ENCODE results near the gene PCDHA4. TPM values are rescaled to one million over a fixed set of nuclear protein-coding genes. Genes with fewer than 3 reads are reported as not detected.
"Not testable (repeated sequence)": the region's sequence is repeated elsewhere in the genome, so short reads cannot be mapped to it uniquely, and the experiment has no call there.

Gene PCDHA4
- total RNA-seq = 0.10 TPM
- long read RNA-seq = 0 reads

- intact Hi-C loops (cut with micrococcal nuclease) = no loop called here
- DNase-seq = peak; percentile 37
- peak; percentile 42 for ATAC-seq
These were observed at the start of gene PCDHA4 for GRCh38 chr5:140806834-140807775. TSS of gene PCDHA4 (plus strand) at chr5:140807068.

DNA sequence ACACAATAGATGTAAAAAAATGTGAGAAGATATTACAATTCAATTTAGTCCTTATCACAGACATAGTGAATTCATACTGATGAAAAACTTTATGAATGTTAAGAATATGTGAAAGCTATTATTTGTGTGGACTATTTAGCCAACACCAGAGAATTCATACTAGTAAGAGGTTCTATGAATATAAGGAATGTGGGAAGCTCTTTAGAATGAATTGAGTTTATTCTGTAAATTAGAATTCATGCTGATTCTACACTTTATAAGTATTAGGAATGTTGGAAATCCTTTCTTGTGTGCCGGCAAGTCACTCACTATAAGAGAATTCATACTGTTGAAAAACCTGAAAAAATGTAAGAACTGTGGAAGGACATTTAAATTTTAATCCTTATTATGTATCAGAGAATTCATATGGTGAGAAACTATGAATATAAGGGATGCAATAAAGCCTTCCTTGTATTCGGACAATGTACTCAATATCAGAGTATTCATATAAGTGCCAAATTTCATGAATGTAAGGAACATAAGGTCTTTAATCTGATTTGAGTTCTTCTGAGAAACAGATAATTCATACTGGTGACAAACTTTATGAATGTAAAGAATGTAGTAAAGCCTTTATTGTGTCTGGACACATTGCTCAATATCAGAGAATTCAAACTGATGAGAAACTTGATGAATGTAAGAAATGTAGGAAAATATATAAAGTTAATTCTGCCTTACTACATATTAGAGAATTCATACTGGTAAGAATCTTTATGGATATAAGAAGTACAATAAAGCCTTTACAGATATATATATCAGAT, 42.5 kb upstream of the PCDHA4 start:
- ATAC-seq (no peak), DNase-seq (no peak)
- intact Hi-C loops (cut with micrococcal nuclease) = no loop called here

DNA sequence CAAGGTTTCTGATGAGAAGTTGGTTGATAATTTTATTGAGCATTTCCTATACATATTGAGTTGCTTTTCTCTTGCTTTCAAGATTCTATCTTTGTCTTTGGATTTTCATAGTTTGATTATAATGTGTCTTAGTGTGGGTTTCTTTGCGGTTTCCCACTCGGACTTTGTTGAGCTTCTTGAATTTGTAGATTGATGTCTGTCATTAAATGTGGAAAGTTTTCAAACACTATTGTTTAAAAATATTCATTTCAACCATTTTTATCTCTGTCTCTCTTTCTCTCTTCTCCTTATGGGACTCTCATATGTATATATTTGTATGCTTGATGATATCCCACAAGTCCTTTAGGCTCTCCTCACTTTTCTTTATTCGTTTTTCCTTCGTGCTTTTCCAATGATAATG, 39.4 kb upstream of the PCDHA4 start:
- DNase-seq = no peak
- intact Hi-C loops (cut with micrococcal nuclease) = no loop called here
- no peak for ATAC-seq

DNA sequence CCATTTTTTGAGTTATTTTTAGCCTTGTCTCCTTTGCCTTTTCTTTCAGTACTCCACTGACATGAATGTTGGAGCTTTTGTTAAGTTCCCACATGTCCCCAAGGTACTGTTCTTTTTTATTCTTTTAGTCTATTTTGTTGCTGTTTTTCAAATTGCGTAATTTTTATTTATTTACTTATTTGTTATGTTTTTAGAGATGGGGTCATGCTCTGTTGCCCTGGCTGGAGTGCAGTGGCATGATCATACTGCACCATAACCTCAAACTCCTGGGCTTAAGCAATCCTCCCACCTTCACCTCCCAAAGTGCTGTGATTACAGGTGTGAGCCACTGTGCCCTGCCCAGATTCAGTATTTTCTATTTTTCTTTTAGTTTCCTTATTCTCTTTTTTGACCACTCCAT, 26.4 kb upstream of the PCDHA4 start:
- intact Hi-C loops (cut with micrococcal nuclease) = no loop called here
- DNase-seq (no peak), ATAC-seq (no peak)

DNA sequence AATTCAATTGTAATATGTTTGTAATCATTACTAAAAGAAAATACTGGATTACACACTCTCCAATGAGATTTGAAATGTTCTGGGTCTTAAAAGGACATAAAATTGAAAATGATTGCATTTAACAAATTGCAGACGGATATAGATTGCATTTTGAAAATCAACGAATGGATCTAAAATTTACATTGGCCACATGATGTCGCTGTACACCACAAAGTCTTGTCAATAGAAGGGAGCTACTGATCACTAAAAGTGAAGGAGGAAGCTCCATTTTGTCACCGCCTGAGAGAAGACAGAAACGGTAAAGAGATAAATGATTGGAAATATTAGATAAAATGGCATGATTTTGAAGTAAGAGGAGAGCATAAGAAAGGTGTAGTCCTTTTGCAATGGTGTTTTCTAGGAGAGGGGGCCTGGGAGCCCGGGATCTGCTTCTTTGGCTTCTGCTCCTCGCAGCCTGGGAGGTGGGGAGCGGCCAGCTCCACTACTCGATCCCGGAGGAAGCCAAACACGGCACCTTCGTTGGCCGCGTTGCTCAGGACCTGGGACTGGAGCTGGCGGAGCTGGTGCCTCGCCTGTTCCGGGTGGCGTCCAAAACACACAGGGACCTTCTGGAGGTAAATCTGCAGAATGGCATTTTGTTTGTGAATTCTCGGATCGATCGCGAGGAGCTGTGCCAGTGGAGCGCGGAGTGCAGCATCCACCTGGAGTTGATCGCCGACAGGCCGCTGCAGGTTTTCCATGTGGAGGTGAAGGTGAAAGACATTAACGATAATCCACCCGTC, 20.8 kb upstream of the PCDHA4 start, which contains the start of gene PCDHA1:
Gene PCDHA1 (plus strand): TSS at position 236 of the 782 bp plus-strand sequence.
- ATAC-seq (no peak), DNase-seq (no peak)
- intact Hi-C loops (cut with micrococcal nuclease) = no loop called here

- intact Hi-C loops (cut with micrococcal nuclease); DNase-seq; ATAC-seq: not testable (repeated sequence)
These were observed 19.4 kb upstream of the PCDHA4 start for GRCh38 chr5:140787422-140787821.

- intact Hi-C loops (cut with micrococcal nuclease); ATAC-seq; DNase-seq: not testable (repeated sequence)
These were observed 18.9 kb upstream of the PCDHA4 start for GRCh38 chr5:140787849-140788504.

DNA sequence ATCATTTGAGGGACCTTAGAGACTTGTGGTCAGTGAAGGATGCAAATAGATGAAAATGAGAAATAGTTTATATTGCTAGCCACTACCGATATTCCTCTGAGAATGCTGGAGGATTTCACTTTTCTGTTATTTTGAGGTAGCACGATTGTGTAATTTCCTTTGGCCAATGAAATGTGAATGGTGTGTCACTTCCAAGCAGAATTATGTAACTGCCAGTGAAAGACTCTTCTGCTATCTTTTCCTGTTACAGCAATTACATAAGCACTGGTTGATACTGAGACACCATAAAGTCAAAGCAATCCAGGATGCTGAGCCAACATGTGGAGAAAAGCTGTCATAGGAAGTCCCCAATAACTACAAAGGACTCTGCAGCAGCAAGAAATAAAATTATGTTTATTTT, 15.8 kb upstream of the PCDHA4 start:
- intact Hi-C loops (cut with micrococcal nuclease) = no loop called here
- no peak for DNase-seq
- ATAC-seq = no peak

DNA sequence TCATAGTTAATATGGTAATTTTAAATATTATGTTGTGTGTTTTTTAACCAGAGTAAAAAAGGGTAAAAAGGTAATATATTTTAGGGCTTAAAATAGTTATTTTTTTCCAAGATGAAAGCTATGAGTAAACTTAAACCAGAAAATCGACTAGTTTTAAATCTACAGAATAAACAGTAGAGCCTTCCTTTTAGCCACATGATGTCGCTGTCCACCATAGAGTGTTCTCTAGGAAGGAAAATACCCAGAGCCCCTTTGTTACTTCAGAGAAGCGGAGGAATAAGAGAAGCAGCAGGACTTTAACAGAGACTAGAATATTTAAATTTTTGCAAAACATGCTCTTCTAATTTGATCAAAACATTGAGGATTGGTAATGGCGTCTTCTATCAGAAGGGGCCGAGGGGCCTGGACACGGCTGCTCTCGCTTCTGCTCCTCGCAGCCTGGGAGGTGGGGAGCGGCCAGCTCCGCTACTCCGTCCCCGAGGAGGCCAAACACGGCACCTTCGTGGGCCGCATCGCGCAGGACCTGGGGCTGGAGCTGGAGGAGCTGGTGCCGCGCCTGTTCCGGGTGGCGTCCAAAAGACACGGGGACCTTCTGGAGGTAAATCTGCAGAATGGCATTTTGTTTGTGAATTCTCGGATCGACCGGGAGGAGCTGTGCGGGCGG, 12.1 kb upstream of the PCDHA4 start, which contains the start of gene PCDHA2:
Gene PCDHA2 (plus strand): TSS at position 258 of the 664 bp plus-strand sequence.
- no peak for DNase-seq
- intact Hi-C loops (cut with micrococcal nuclease) = no loop called here

GRCh38 chr5:140795259-140795641, 11.6 kb upstream of the PCDHA4 start:
- intact Hi-C loops (cut with micrococcal nuclease) = no loop called here
- DNase-seq (no peak), ATAC-seq (no peak)

More for the DNA sequence above, 12.1 kb upstream of the PCDHA4 start, which contains the start of gene PCDHA2:
- no peak for ATAC-seq

DNA sequence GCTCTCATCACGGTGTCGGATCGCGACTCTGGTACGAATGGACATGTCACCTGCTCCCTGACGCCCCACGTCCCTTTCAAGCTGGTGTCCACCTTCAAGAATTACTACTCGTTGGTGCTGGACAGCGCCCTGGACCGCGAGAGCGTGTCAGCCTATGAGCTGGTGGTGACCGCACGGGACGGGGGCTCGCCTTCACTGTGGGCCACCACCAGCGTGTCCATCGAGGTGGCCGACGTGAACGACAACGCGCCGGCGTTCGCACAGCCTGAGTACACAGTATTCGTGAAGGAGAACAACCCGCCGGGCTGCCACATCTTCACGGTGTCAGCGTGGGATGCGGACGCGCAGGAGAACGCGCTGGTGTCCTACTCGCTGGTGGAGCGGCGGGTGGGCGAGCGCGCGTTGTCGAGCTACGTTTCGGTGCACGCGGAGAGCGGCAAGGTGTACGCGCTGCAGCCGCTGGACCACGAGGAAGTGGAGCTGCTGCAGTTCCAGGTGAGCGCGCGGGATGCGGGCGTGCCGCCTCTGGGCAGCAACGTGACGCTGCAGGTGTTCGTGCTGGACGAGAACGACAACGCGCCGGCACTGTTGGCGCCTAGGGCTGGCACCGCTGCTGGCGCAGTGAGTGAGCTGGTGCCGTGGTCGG, 10.7 kb upstream of the PCDHA4 start:
- ATAC-seq; DNase-seq; intact Hi-C loops (cut with micrococcal nuclease): not testable (repeated sequence)

GRCh38 chr5:140796718-140797095, 10.2 kb upstream of the PCDHA4 start:
- ATAC-seq (no peak), DNase-seq (no peak)
- intact Hi-C loops (cut with micrococcal nuclease) = no loop called here

- no peak for DNase-seq
These were observed 5.9 kb upstream of the PCDHA4 start, which contains the start of gene PCDHA3 for GRCh38 chr5:140800816-140801493. TSS of gene PCDHA3 (plus strand) at chr5:140801057.

DNA sequence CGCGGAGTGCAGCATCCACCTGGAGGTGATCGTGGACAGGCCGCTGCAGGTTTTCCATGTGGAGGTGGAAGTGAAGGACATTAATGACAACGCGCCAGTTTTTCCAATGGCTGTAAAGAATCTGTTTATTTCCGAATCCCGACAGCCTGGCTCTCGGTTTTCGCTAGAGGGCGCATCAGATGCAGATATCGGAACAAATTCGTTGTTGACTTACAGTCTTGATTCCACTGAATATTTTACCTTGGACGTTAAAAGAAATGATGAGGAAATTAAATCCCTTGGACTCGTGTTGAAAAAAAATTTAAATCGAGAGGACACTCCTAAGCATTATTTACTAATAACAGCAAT, 5.4 kb upstream of the PCDHA4 start:
- intact Hi-C loops (cut with micrococcal nuclease) = no loop called here
- ATAC-seq = no peak
- DNase-seq = no peak

More at GRCh38 chr5:140800816-140801493, 5.9 kb upstream of the PCDHA4 start, which contains the start of gene PCDHA3:
- intact Hi-C loops (cut with micrococcal nuclease) = no loop called here
- ATAC-seq = no peak

DNA sequence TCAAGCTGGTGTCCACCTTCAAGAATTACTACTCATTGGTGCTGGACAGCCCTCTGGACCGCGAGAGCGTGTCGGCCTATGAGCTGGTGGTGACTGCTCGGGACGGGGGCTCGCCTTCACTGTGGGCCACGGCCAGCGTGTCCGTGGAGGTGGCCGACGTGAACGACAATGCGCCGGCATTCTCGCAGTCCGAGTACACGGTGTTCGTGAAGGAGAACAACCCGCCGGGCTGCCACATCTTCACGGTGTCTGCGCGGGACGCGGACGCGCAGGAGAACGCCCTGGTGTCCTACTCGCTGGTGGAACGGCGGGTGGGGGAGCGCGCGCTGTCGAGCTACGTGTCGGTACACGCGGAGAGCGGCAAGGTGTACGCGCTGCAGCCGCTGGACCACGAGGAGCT, 4.5 kb upstream of the PCDHA4 start:
- DNase-seq; ATAC-seq; intact Hi-C loops (cut with micrococcal nuclease): not testable (repeated sequence)

DNA sequence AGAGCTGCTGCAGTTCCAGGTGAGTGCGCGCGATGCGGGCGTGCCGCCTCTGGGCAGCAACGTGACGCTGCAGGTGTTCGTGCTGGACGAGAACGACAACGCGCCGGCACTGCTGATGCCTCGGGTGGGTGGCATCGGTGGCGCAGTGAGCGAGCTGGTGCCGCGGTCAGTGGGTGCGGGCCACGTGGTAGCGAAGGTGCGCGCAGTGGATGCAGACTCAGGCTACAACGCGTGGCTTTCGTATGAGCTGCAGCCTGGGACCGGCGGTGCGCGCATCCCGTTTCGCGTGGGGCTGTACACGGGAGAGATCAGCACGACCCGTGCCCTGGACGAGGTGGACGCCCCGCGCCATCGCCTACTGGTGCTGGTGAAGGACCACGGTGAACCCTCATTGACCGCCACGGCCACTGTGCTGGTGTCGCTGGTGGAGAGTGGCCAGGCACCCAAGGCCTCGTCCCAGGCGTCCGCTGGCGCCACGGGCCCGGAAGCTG, 4.0 kb upstream of the PCDHA4 start:
- intact Hi-C loops (cut with micrococcal nuclease) = no loop called here
- DNase-seq = no peak
- ATAC-seq = no peak

Measured in left ventricle myocardium superior (tissue), 1 donor.